ENCODE measurements around the gene NHP2.

Gene NHP2

GRCh38 chr5:178174456-178174855 lies 20.8 kb upstream of the NHP2 start:
- DNase-seq (ENCODE audit: low read depth), result no peak

DNA sequence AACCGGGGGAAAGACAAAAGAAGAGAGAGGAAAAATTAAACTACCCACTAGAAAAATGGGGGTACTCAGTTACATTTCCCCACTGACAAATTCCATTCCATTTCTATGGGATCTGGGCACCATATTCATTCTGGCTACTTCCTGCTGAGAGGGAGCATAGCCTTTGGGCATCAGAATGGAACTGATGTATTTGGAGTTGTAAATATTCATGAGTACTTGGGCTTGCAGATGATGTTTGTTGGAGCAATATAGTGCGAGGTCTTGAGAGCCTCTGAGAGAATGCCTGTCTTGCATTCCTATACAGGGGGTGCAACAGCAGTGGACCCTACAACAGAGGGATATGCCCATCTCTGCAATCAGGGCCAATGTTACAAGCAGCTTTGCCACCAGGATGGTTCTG lies 16.8 kb upstream of the NHP2 start:
- no peak for DNase-seq (ENCODE audit: low read depth)

GRCh38 chr5:178165581-178165980 lies 11.9 kb upstream of the NHP2 start:
- DNase-seq (ENCODE audit: low read depth), result no peak

- DNase-seq (ENCODE audit: low read depth), result peak; percentile 31
Measured at GRCh38 chr5:178163772-178164735, 10.4 kb upstream of the NHP2 start.

GRCh38 chr5:178162481-178162880 lies 8.8 kb upstream of the NHP2 start:
- no peak for DNase-seq (ENCODE audit: low read depth)

DNA sequence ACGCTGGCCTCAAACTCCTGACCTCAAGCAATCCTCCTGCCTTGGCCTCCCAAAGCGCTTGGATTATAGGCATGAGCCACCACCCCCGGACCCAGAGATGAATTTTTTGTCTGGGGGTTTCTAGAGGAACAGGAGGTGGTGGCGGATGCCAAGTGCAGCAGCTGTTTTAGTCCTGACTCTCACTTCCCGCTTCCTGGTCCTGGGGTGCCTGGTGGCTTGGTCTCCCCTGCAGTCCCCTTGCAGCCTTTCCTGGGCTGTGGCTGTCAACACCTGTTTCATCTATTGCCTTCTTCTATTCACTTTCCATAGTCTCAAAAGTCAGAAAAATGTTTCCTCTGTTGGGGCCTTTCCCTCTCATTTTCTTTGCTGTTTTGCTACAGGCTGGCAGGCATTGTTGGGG lies 6.5 kb upstream of the NHP2 start:
- DNase-seq (ENCODE audit: low read depth), result no peak

DNA sequence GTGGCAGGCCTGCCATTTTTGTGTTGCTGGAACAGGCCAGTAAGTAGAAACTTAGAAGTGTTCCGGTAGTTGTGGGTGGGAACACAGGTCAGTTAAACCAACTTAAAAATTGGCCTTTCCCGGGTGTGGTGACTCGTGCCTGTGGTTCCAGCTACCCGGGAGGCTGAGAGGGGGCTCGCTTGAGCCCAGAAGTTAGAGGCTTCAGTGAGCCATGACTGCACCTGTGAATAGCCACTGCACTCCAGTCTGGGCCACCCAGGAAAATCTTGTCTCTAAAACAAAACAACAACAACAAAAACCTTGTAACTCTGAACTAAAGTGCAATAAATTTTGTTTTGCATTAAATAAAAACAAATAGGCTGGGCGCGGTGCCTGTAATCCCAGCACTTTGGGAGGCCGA lies 1.4 kb upstream of the NHP2 start:
- DNase-seq (ENCODE audit: low read depth), result no peak

DNA sequence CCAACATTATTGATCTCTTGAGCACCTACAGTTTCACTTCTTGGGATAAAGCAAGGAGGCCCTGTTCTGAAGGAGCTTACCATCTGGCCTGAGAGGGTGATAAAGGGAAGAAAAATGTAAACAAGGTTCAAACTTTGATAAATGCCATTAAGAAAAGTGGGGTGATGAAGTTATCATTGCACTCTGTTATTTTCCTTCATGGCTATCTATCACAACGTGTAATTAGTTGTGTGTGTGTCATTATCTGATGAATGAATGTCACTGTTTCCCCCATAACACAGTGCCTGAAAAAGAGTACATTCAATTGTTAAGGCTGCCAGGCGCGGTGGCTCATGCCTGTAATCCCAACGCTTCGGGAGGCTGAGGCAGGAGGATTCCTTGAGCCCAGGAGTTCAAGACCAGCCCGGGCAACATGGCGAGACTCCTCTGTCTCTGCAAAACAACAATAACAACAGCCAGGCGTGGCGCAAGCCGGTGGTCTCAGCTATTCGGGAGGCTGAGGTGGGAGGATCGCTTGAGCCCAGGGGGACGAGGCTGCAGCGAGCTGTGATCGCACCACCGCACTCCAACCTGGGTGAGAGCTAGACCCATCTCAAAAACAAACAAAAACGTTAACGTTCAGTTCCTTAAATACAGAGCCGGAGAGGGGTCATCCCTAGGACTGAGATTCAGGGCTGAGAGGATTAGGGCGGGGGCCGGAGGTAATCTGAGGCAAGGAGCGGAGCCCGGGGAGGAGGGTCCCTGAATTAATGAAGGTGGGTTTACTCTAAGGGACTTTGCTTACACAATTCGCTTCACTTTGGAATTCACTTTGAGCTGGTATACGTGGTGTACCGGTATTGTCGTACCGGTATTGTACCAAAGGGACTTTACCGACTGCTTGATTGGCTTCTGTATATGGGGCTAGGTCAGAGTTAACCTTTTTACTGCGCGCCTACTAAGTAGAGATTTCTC lies 917 bp downstream of the NHP2 start:
- DNase-seq (ENCODE audit: low read depth), result no peak

- no peak for DNase-seq (ENCODE audit: low read depth)
Measured at GRCh38 chr5:178150977-178151734, 2.5 kb downstream of the NHP2 start.

GRCh38 chr5:178149199-178149932 lies 4.3 kb downstream of the NHP2 start:
- DNase-seq (ENCODE audit: low read depth), result no peak

GRCh38 chr5:178147406-178147805 lies 6.3 kb downstream of the NHP2 start:
- no peak for DNase-seq (ENCODE audit: low read depth)

- no peak for DNase-seq (ENCODE audit: low read depth)
Measured at GRCh38 chr5:178145965-178146820, 7.5 kb downstream of the NHP2 start.

DNA sequence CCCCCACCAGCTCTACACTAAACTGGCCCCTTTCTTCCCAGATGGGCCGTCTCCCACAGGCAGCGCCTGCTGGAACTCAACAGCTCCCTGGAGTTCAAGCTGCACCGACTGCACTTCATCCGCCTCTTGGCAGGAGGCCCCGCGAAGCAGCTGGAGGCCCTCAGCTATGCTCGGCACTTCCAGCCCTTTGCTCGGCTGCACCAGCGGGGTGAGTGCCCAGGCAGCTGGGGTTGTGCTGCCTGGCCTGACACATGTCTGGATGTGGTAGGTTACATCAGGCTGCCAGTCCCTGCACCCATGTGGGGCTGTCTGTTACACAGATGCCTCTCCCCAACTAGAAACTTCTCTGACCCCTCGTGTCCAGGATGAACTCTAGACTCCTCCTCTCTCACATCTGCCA lies 9.8 kb downstream of the NHP2 start:
- DNase-seq (ENCODE audit: low read depth), result no peak

GRCh38 chr5:178143246-178143645 lies 10.4 kb downstream of the NHP2 start:
- DNase-seq (ENCODE audit: low read depth), result no peak

DNA sequence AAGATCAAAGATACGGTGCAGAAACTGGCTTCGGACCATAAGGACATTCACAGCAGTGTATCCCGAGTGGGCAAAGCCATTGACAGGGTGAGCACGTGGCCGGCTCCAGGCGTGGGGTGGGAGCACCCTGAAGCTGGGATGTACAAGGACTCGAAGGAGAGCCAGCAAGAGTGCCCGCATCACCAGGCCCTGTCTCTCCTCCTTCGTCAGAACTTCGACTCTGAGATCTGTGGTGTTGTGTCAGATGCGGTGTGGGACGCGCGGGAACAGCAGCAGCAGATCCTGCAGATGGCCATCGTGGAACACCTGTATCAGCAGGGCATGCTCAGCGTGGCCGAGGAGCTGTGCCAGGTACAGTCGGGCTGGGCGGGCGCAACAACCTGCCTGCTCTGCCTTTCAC lies 11.0 kb downstream of the NHP2 start:
- no peak for DNase-seq (ENCODE audit: low read depth)

DNA sequence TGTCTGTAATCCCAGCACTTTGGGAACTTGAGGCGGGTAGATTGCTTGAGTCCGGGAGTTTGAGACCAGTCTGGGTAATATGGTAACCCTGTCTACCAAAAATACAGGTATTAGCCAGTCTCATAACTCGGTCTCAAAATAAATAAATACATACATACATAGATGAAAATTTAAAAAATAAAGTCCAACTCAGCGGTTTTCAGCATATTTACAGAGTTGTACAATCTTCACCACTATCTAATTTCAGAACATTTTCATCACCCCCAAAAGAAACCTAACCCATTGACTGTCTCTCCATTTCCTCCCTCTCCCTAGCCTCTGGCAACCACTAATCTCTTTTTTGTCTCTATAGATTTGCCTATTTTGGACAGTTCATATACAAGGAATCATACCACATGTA lies 12.1 kb downstream of the NHP2 start:
- no peak for DNase-seq (ENCODE audit: low read depth)

GRCh38 chr5:178137991-178138390 lies 15.7 kb downstream of the NHP2 start:
- no peak for DNase-seq (ENCODE audit: low read depth)

GRCh38 chr5:178136990-178137389 lies 16.7 kb downstream of the NHP2 start:
- no peak for DNase-seq (ENCODE audit: low read depth)

DNA sequence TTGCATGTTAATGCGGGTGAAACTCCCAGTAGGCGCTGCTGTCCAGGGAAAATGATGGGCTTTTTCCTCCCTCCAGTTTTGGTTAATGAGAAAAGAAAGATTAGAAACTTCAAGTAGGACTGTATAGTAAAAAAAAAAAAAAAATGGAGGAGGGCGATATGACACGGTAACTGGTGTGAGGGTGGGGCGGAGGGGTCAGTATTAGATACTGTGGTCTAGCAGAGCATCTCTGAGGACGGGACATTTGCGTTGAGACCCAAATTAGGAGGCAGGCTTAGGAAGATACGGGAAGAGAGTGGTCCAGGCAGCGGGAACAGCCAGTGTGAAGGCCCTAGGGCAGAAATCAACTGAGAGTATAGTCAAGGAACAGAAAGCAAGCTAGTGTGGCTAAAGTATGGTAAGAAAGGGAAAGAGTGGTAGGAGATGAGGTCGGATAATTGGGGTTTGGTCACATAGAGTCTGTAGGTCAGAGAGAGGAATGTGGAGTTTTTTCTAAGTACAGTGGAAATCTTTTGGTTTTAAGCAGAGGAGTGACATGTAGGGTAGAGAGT lies 22.2 kb downstream of the NHP2 start:
- DNase-seq (ENCODE audit: low read depth), result no peak

Data from stromal cell of bone marrow (primary cell).